ENCODE data around the gene SPOCK1.

The SPOCK1 gene

DNA sequence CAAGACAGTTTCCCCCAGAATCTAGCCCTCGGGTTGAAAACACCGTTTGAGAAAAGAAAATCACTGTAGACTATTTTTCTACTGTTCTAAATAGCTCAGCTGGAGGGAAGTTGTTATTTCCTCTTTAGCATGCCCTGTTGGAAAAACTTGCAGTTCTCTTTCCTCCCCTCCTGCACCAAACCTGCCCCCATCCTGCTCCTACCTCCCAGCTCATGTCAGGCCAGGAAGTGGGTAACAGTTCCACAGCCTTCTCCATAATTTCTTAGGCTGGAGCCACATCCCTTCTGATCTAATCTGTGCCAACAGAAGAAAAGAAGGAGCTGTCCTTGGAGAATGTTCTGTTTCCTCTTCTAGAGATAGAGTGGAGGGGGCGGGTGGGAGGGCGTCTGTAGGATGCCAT lies 437.7 kb downstream of the SPOCK1 start:
- DNase-seq (ENCODE audit: low read depth), result no peak

DNA sequence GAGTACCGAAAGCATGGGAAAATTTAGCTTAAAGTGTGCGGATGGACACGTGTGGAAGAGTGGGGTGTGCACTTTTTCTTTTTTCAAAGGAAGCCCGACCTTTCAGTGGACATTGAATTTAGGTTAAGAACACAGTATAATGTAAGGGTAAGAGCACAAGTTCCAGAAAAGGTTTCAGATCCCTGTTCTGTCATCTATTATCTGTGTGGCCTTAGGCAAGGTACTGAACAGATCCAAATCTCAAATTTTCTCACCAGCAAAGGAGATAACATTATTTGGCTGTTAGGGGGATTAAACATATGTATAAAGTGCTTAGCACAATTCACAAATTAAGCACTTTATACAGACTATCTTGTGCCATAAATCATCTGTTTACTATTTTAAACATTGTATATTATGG lies 441.0 kb downstream of the SPOCK1 start:
- no peak for DNase-seq (ENCODE audit: low read depth)

DNA sequence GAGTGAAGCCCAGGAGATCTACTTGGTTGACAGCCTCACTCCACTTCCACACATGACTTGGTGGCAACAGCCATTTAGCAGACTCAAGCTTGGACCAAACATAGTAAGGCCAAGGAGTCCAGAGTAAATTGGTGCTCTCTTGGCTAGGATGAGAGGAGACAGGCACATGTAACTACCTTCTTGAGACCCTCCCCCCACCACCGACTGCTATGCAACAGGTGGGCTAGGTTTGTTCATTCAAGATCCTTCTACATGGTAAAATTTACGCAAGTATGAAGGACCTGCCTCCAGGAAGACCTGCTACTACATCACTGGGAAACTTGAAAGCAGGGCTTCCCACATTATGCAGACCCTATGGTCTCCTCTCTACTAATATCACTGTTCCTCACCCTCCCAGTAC lies 442.4 kb downstream of the SPOCK1 start:
- no peak for DNase-seq (ENCODE audit: low read depth)

- no peak for DNase-seq (ENCODE audit: low read depth)
Measured at GRCh38 chr5:137055271-137055872, 443.8 kb downstream of the SPOCK1 start.

GRCh38 chr5:137054792-137055191 lies 444.3 kb downstream of the SPOCK1 start:
- DNase-seq (ENCODE audit: low read depth), result no peak

DNA sequence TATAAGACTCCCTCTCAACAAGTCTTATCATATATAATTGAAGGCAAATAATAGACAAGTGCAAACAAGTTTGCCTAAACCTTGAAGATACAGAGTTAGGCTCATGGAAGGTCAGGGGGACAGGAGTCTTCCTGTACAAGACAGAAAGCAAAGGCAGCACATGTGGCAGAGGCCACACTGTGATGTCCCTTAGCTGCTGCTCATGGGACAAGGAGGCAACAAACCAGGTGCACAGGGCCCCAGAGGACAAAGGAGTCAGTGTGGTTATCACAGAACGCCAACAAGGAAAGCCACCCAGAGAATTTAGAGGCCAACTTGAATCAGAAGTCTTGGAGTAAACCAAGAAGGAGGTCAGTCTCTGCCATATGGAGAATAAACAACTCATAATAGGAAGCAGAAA lies 444.8 kb downstream of the SPOCK1 start:
- no peak for DNase-seq (ENCODE audit: low read depth)

DNA sequence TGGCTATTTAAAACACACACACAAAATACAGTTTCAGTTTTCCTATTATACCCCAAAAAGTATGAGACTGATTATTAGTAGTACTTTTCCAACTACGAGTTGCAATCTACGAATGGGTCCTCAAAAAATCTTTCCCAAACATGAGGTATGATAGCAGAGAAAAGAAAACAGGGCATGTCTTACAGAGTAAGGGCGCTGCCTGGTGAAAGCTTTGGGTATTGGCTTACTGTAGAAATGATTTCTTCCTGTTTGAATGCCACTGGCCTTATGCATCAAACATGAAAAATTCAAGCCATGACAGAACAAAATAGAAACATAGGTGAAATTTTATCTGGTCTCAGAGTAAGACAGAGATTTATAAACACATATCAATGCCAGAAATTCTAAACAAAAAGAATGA lies 448.0 kb downstream of the SPOCK1 start:
- DNase-seq (ENCODE audit: low read depth), result no peak

- no peak for DNase-seq (ENCODE audit: low read depth)
Measured at GRCh38 chr5:137040641-137041340, 458.3 kb downstream of the SPOCK1 start.

DNA sequence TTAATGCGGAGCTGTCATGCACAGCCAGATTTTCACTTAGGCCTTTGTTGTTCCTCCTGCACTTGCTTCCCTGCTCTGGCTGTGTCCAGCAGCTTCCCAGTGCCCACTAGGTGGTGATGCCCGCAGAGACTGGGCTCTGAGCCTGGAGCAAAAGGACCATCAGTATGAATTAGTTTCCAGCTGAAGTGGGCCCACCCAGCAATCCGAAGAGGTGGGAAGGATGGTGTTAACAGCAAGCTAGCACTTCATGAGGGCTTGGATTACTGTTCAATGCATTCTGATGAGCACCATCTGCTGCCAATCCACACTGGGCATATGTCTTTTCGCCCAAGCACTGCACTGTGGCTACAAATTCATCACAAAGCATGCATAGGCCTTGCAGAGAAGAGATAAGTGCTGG lies 459.1 kb downstream of the SPOCK1 start:
- DNase-seq (ENCODE audit: low read depth), result no peak

- DNase-seq (ENCODE audit: low read depth), result no peak
Measured at GRCh38 chr5:137037848-137038247, 461.3 kb downstream of the SPOCK1 start.

DNA sequence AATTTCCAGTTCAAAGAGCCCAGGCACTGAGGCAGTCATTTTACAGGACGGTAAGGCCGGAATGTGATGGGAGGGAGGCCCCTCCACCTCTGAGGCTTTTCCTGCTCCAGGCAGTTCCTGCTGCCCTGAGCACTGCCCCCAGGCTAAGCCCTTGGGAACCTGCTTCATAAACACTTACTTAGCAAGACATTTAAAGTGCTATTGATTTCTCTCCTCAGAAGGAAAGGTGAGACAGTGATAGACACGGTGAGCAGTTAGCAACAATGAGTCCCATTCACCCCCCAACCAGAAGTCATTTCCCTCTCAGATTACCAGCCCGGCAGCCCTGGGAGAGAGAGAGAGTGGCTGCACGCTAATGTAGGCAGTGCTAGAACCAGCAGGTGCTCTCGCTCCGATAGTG lies 462.5 kb downstream of the SPOCK1 start:
- no peak for DNase-seq (ENCODE audit: low read depth)

DNA sequence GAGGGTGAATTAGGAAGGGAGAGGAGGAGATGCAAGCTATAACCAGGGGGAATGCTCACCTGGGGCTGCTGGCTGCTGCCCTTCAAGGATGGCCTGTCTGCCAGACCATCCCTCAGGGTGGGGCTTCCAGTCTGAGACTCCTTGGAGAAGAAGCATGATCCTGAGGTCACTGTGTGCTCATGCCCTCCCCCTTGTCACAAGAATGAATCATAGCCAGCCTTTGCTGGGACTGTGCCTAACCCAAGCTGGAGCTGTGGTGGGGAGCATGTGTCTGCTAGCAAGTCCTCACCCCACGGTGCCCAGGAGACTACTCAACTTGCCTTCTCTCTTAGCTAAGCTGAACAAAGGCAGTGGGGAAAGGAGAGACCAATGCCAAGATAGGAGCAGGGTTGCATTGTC lies 463.6 kb downstream of the SPOCK1 start:
- DNase-seq (ENCODE audit: low read depth), result no peak

GRCh38 chr5:137034764-137035479 lies 464.2 kb downstream of the SPOCK1 start:
- no peak for DNase-seq (ENCODE audit: low read depth)

DNA sequence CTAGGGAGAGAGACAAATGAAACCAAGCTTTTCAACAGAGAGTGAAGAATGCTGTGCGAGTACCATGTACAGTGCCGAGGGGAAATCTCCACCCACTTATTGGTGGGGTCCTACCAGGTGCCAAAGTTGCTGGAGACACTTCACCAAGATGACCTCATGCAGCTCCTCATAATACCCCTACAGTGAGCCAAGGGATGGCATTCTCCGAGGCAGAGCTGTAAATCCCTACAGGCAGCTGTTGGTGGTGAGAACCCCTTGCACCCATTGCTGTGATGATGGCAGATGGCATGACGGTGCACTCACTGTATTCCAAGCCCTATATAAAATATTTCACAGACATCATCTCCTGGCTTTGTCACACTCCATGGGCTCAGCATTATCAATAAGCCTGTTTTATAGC lies 464.9 kb downstream of the SPOCK1 start:
- DNase-seq (ENCODE audit: low read depth), result no peak

GRCh38 chr5:137032929-137033328 lies 466.2 kb downstream of the SPOCK1 start:
- no peak for DNase-seq (ENCODE audit: low read depth)

GRCh38 chr5:137027758-137028157 lies 471.4 kb downstream of the SPOCK1 start:
- no peak for DNase-seq (ENCODE audit: low read depth)

- DNase-seq (ENCODE audit: low read depth), result no peak
Measured at GRCh38 chr5:137026296-137026695, 472.8 kb downstream of the SPOCK1 start.

DNA sequence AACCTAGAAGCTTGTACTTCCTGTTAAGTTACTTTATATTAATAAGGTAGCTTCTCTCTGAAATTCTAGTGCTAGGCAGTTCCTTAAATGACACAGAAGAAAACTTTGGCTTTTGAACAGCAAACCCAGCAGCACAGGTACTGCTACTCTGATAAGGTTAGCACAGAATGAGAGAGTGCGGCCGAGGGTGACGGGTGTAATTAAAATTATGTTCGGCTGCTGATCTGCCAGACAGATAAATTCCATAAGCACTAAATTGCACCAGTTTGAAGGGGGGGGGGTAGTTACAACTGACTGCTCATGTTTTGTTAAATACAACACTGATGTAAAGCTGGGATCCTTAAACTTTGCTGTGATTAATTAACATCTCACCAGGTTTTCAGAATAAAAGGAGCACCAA lies 475.1 kb downstream of the SPOCK1 start:
- no peak for DNase-seq (ENCODE audit: low read depth)

- no peak for DNase-seq (ENCODE audit: low read depth)
Measured at GRCh38 chr5:137023371-137023770, 475.8 kb downstream of the SPOCK1 start.

DNA sequence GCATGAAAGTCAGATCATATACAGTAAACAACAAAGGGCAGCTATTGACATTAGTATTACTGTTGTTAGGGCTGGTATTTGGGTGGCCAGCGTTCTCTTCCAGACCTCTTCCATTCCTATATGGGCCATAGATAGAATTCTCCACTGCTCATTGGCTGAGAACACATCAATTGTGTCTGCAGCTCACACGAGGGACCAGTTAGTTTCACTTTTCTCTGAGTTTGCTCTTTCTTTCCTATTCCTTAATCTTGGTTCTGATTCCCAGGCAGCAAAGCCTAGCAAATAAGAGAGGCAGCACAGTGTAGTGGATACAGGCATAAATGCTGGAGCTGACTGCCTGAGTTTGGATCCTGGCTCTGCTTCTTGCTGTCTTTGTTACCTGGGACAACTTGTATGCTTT lies 476.4 kb downstream of the SPOCK1 start:
- DNase-seq (ENCODE audit: low read depth), result no peak

GRCh38 chr5:137022043-137022442 lies 477.1 kb downstream of the SPOCK1 start:
- no peak for DNase-seq (ENCODE audit: low read depth)

DNA sequence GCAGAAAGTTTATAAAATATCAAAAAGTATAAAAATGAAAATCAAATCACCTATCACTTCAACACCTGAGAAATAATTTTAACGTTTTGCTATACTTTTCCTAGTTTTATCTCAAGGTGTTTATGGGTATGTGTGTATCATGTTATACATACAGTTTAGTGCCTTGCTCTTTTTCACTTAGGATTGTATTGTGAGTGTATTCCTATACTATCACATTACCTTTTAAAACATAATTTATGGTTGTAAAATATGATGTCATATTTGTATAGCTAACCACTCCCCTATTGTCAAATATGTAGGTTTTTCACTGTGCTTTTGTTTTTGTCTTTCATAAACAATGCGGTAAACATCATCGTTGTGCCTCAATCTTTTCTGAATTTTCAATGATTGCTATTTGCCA lies 479.9 kb downstream of the SPOCK1 start:
- DNase-seq (ENCODE audit: low read depth), result no peak

DNA sequence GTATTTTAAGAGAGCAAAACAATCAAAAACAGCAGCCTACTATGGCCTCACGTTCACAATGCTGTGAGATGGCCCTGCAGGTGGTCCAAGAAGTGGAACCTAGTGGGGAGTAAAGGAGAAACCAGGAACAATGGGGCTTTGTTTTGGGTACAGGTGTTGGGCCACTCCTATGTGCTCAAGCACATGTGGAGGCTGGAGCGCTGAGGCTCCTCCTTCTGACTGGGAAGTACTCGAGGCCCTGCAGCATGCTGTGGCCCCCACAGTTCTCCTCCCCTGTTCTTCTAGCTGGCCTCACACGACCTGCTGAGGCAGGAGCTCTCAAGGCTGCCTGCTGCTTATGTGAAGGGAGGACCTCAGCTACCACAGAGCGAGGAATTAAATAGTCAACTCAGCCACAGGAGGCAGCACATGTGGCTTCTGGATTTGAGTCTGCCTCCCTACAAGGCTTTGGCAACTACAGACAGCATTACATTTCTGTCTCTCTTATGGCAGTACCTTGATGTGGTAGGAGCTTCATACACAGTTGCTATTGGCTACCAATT lies 482.3 kb downstream of the SPOCK1 start:
- no peak for DNase-seq (ENCODE audit: low read depth)
